Dedifferentiated amniotic fluid mesenchymal stem cell (primary cell): ENCODE measurements around the gene CACNA2D3.

Source experiments
- DNase-seq: peaks from one replicate; pipeline ENCODE4 v3.0.0-alpha.2; 2016; ENCODE audit errors: extremely low spot score

Gene CACNA2D3

GRCh38 chr3:54670201-54671000, 548.0 kb downstream of the CACNA2D3 start:
- no peak for DNase-seq

- no peak for DNase-seq
These were observed 549.2 kb downstream of the CACNA2D3 start for GRCh38 chr3:54671511-54671910.

- DNase-seq: no peak
These were observed 553.7 kb downstream of the CACNA2D3 start for GRCh38 chr3:54676087-54676486.

GRCh38 chr3:54681706-54682105, 559.4 kb downstream of the CACNA2D3 start:
- DNase-seq: no peak

- no peak for DNase-seq
These were observed 562.9 kb downstream of the CACNA2D3 start for GRCh38 chr3:54685213-54685612.

- DNase-seq: no peak
These were observed 569.0 kb downstream of the CACNA2D3 start for GRCh38 chr3:54691289-54691771.

GRCh38 chr3:54696313-54696712, 574.0 kb downstream of the CACNA2D3 start:
- no peak for DNase-seq

- DNase-seq: no peak
These were observed 575.7 kb downstream of the CACNA2D3 start for GRCh38 chr3:54698054-54698453.

- DNase-seq: no peak
These were observed 581.6 kb downstream of the CACNA2D3 start for GRCh38 chr3:54703923-54704322.

GRCh38 chr3:54705730-54706129, 583.4 kb downstream of the CACNA2D3 start:
- DNase-seq: no peak

GRCh38 chr3:54706738-54707137, 584.4 kb downstream of the CACNA2D3 start:
- DNase-seq: no peak

GRCh38 chr3:54709785-54710184, 587.4 kb downstream of the CACNA2D3 start:
- DNase-seq: no peak

GRCh38 chr3:54710954-54711353, 588.6 kb downstream of the CACNA2D3 start:
- no peak for DNase-seq

- no peak for DNase-seq
These were observed 590.2 kb downstream of the CACNA2D3 start for GRCh38 chr3:54712539-54712938.

- no peak for DNase-seq
These were observed 590.7 kb downstream of the CACNA2D3 start for GRCh38 chr3:54713031-54713430.

- DNase-seq: no peak
These were observed 591.1 kb downstream of the CACNA2D3 start for GRCh38 chr3:54713455-54713854.

GRCh38 chr3:54714035-54714434, 591.7 kb downstream of the CACNA2D3 start:
- no peak for DNase-seq

GRCh38 chr3:54717506-54717905, 595.2 kb downstream of the CACNA2D3 start:
- no peak for DNase-seq

- DNase-seq: no peak
These were observed 597.6 kb downstream of the CACNA2D3 start for GRCh38 chr3:54719914-54720313.

GRCh38 chr3:54720604-54721003, 598.3 kb downstream of the CACNA2D3 start:
- DNase-seq: no peak

- DNase-seq: no peak
These were observed 609.5 kb downstream of the CACNA2D3 start for GRCh38 chr3:54731732-54732445.

- no peak for DNase-seq
These were observed 611.0 kb downstream of the CACNA2D3 start for GRCh38 chr3:54733106-54734006.
